Type B pancreatic cell (in vitro differentiated cells): ENCODE results near the gene MYO7A. TPM values are rescaled to one million over a fixed set of nuclear protein-coding genes. Genes with fewer than 3 reads are reported as not detected.
"Not testable (repeated sequence)": the region's sequence is repeated elsewhere in the genome, so short reads cannot be mapped to it uniquely, and the experiment has no call there.

Experiments used
- DNase-seq: peaks from one replicate; pipeline ENCODE4 v3.0.0; 2021; ENCODE audit warnings: mixed read lengths; ENCODE audit not compliant: unreplicated experiment; ENCODE audit errors: extremely low spot score
- H3K27ac Mint-ChIP-seq: 2 replicates; pipeline ENCODE4 v1.8.0; 2021; ENCODE audit warnings: mild to moderate bottlenecking, mixed read lengths
- H3K27me3 Mint-ChIP-seq: 2 replicates; pipeline ENCODE4 v1.8.0; 2021; ENCODE audit warnings: mixed read lengths
- H3K36me3 Mint-ChIP-seq: 2 replicates; pipeline ENCODE4 v1.8.0; 2021; ENCODE audit warnings: mixed read lengths
- H3K4me1 Mint-ChIP-seq: one replicate; pipeline ENCODE4 v1.8.0; 2021; ENCODE audit warnings: mixed read lengths; ENCODE audit not compliant: unreplicated experiment
- H3K4me3 Mint-ChIP-seq: 2 replicates; pipeline ENCODE4 v1.8.0; 2021; ENCODE audit warnings: mild to moderate bottlenecking, mixed read lengths
- H3K9me3 Mint-ChIP-seq: 2 replicates; pipeline ENCODE4 v1.8.0; 2021; ENCODE audit warnings: mixed read lengths
- total RNA-seq: library from RNA; stranded (reverse); gene quantifications from 2 replicates; pipeline ENCODE4 v1.2.1, GENCODE V29; 2021; ENCODE audit warnings: low replicate concordance
- TF ChIP-seq, protein P1 (sequence below): fragments of 200-600 bp; sonication (generic); conservative IDR thresholded peaks from 2 replicates; pipeline ENCODE4 v1.5.0; 2021; ENCODE audit warnings: antibody characterized with exemption, mild to moderate bottlenecking

MYO7A gene
- total RNA-seq, 1 donor from 2014 or later, result 2.8 TPM

DNA sequence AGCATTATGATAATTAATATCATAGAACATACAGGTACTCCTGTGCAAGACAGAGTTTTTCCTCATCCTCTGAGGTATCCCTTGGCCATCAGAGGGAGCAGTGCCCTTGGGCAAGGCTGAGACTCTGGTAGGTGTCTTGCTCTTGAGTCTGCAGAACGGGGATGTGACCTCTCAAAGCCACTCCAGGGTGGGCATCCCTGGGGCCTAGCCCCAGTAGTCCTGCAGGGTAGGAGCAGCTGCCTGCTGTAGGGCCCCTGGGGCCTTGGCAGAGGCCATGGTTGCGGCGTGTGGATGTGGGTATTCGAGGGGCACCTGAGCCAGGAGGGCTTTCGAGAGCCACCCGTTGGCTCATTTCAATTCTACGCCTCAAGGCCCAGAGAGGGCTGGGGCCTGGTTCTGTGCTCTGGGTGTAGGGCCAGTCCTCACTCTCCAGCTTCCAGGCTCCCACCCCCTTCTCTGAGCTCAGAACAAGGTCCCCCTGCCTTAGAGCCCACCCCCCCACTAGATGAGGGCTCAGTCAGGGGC, 33.1 kb upstream of the MYO7A start:
- TF ChIP-seq, protein P1, sequence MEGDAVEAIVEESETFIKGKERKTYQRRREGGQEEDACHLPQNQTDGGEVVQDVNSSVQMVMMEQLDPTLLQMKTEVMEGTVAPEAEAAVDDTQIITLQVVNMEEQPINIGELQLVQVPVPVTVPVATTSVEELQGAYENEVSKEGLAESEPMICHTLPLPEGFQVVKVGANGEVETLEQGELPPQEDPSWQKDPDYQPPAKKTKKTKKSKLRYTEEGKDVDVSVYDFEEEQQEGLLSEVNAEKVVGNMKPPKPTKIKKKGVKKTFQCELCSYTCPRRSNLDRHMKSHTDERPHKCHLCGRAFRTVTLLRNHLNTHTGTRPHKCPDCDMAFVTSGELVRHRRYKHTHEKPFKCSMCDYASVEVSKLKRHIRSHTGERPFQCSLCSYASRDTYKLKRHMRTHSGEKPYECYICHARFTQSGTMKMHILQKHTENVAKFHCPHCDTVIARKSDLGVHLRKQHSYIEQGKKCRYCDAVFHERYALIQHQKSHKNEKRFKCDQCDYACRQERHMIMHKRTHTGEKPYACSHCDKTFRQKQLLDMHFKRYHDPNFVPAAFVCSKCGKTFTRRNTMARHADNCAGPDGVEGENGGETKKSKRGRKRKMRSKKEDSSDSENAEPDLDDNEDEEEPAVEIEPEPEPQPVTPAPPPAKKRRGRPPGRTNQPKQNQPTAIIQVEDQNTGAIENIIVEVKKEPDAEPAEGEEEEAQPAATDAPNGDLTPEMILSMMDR, result no peak
- Mint-ChIP-seq H3K36me3 (no peaks in the 10 kb centered on the region), H3K4me3 (no peak overlapping the region), H3K27ac (no peak overlapping the region), H3K27me3 (no peaks in the 10 kb centered on the region), H3K4me1 (peaks cover 5% of the 10 kb centered on the region), H3K9me3 (no peaks in the 10 kb centered on the region)
- no peak for DNase-seq

DNA sequence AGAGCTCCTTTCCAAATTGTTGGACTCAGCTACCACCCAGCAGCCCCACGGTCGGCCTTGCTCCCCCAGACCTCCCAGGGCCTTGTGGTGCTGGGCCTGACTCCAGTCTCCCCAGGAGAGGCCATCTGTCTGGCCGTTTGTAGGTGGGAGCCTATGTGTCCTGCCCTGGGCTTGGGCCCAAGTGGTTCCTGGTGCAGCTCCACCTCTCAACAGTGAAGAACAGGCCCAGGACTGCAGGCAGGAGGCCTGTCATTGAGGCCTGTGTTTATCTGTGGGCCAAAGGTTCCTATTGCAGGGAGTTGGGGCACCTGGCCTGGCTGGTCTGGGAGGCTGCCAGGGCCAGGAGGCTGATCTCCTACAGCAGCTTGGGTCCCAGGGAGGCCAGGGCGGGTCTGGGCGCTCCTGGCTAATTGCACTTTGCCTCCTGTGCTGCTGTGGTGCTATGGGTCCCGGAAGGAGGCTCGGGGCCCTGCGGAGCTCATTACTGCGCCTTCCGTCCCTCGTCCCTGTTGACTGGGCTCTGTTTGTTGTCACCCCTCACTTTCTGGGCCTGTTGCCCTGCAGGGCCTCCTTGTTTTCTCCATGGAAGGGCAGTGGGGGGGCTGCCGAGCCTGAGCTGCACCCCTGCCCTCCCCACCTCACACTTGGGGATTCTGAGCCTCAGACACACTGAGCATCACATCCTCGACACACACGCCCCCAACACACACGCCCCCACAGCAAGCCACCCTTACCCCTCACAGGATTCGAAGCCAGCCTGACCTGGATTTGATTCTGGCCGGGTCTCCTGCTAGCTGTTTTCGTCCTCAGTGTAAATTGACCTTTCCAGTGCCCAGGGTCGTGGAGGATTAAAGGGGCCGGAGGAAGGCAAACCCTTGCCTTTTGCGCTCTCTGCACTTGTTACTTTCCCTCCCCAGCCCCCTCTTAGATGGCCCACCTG, 32.2 kb upstream of the MYO7A start:
- no peaks in the 10 kb centered on the region for H3K36me3 Mint-ChIP-seq
- H3K4me3 Mint-ChIP-seq, result no peak overlapping the region
- TF ChIP-seq, protein P1, result no peak
- H3K27ac Mint-ChIP-seq, result no peak overlapping the region
- H3K9me3 Mint-ChIP-seq, result no peaks in the 10 kb centered on the region
- H3K4me1 Mint-ChIP-seq, result peaks cover 5% of the 10 kb centered on the region
- DNase-seq, result no peak
- no peaks in the 10 kb centered on the region for H3K27me3 Mint-ChIP-seq

DNA sequence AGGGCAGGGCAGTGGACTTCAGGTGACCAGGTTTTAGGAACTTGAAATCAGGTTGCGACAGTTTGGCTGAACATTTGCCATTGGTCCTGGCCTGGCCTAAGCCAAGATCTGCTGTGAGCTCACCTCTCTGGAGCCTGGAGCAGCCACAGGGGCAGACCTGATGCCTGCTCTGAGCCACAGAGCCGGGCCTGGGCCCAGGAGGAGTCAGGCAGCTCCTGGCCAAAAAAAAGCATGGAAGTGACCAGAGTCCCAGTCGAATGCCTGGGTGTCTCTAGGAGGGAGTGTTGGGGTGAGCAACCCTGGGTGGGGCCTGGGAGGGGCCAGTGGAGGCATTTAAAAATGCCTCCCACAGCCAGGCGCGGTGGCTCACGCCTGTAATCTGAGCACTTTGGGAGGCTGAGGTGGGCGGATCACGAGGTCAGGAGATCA, 31.4 kb upstream of the MYO7A start:
- TF ChIP-seq, protein P1, result no peak
- H3K36me3 Mint-ChIP-seq, result no peaks in the 10 kb centered on the region

DNA sequence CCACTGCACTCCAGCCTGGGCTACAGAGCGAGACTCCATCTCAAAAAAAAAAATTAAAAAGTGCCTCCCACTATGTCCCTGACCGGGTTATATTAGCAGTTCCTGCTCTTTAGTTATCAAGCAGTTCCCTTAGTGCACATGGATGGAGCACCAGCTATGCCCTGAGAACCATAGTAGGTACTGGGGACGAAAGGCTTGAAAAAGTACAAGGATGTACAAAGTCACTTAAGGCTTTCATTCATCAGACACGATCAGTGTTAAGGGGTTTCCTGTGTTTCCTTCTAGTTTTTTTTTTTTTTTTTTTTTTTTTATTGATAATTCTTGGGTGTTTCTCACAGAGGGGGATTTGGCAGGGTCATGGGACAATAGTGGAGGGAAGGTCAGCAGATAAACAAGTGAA, 30.9 kb upstream of the MYO7A start:
- H3K4me1 Mint-ChIP-seq, H3K4me3 Mint-ChIP-seq, H3K27ac Mint-ChIP-seq: not testable (repeated sequence)

More for the DNA sequence above, 31.4 kb upstream of the MYO7A start:
- Mint-ChIP-seq H3K4me1 (no peaks in the 10 kb centered on the region), H3K27me3 (no peaks in the 10 kb centered on the region), H3K27ac (no peak overlapping the region), H3K4me3 (no peak overlapping the region), H3K9me3 (no peaks in the 10 kb centered on the region)
- DNase-seq, result no peak

DNA sequence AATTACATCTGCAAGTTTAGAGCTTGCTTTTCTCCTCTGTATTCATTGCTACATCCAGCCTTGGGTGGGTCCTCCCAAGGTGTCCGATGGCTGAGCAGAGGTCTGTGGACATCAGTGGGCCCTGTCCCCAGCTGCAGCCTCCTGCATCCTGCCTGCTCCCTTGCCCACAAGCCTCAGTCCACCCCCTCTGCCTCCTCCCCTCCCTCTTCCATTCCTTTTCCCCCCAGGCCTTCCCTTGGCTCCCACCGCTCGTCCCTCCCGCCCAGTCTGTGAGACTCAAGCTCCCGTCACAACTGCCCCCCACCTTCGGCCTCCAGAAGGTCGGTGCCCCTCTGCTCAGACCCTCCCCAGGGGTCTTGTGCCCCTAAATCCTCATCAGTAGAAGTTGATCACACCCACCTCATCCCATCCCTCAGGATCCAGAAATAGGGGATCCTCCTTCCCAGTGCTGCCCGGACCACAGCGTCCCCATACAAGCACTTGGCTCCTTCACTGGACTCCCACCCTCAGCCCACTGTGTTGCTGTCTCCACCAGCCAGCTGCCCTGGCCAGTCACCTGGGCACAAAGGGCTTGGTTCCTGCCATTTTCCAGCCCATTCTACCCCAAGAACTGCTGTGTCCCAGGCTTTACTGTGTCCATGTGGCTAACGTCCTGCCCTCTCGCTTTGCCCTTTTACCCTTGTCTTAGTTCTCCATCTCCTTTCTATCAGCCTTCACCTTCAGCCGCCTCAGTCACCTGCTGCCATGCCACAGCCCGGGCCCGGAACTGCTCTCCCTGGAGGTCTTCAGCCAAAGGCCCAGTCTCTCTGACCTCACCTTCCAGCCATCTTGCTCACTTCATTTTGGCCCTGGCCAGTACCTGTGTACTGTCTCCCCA, 27.6 kb upstream of the MYO7A start:
- TF ChIP-seq, protein P1, result no peak
- Mint-ChIP-seq H3K27ac (no peak overlapping the region), H3K27me3 (no peaks in the 10 kb centered on the region), H3K36me3 (no peaks in the 10 kb centered on the region), H3K4me3 (no peak overlapping the region), H3K9me3 (no peaks in the 10 kb centered on the region), H3K4me1 (peaks cover 4% of the 10 kb centered on the region)
- no peak for DNase-seq

More for the DNA sequence above, 30.9 kb upstream of the MYO7A start:
- H3K9me3 Mint-ChIP-seq, H3K27me3 Mint-ChIP-seq, DNase-seq, H3K36me3 Mint-ChIP-seq: not testable (repeated sequence)
